Frontal cortex (tissue), 4 donors: ENCODE data around the gene CUX1. TPM values are rescaled to one million over a fixed set of nuclear protein-coding genes. Genes with fewer than 3 reads are reported as not detected.
A peak's percentile ranks its signal among the peaks of the same experiment; 100 is the strongest.

Source experiments
- DNase-seq, 2 donors: peaks; one replicate each; pipeline ENCODE4 v3.0.0; 2012; ENCODE audit warnings: low spot score in 2 of 2
- FAIRE-seq: peaks from 2 replicates; lab custom pipeline; 2012; peaks lifted over from hg19 to GRCh38; lab: Jason Lieb, UNC
- total RNA-seq: library from RNA; depleted of rRNA; stranded (reverse); fragments of >200 nt; gene quantifications from one replicate; pipeline ENCODE4 v1.2.3, GENCODE V29; 2014
- donor health status: control.
- donor health status: control.
- donor health status: control.

The CUX1 gene
- total RNA-seq, 1 donor from 2014 or later, result 23.6 TPM

DNA sequence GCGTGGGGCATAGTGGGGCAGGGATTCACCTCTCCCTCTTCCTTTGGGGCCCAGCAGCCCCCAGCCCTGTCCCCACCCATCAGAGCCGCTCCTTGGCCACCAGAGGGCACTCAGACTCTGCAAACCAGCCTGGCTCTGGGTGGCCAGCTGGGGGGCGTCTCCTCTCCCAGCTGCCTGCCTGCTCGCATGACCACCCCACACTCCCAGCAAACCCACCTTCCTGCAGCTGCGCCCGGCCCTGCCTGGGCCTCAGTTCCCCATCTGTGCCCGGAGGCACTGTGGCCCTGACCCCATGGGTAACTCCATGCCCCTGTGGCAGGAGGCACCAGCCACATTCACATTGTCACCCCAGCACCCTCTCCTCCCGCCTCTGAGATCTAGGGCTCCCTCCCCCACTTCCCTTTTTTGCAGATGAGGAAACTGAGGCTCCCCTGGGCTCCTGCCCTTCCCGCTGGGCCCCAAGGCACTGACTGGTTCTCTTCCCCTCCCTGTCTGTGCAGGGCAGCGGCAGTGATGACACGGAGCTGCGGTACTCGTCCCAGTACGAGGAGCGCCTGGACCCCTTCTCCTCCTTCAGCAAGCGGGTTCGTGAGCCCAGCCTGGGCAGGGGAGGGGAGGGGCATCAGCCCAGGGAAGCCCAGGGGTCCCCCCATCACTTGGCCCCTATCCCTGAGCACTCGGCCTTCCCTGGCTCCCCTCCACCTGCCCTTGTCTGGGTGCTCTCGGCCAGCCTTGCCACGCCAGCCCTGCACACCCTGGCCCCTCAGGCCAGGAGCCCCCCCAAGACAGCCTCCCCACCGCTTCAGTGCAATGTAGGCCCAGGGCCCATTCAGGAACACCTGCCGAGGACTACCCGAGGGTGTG lies 462.3 kb downstream of the CUX1 start:
- DNase-seq (peak; percentile 73 to 83), FAIRE-seq (no peak)

DNA sequence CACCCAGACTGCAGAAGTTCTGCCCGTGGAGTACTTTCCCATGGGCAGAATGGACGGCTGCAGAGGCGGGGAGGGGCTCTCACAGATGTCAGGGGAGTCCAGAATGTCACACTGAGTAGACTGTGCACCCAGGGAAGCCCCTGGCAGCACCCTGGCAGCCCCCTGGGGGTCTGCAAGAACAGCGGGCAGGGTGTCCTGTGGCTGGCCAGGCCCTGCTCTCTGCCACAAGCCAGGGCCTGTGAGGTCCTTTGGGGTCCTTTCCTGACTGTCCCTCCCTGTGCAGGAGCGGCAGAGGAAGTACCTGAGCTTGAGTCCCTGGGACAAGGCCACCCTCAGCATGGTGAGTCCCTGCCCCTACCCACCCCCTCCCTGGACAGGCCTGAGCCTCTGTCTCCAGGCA lies 463.1 kb downstream of the CUX1 start:
- DNase-seq, result no peak
- FAIRE-seq, result no peak

DNA sequence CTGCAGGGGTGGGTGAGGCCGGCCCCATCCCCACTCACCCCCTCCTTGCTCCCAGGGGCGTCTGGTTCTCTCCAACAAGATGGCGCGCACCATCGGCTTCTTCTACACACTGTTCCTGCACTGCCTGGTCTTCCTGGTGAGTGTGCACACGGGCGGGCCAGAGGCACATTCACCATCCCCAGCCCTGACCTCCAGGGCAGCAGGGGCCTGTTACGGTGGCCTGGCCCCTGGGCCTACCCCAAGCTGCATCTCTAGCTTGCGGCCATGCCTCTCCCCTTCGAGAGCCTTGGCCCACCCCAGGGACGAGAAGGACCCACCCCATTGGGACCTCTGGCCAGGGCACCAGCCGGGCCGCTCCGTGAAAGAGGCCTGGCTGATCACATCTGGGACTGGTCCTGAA lies 464.4 kb downstream of the CUX1 start:
- DNase-seq (no peak), FAIRE-seq (no peak)

DNA sequence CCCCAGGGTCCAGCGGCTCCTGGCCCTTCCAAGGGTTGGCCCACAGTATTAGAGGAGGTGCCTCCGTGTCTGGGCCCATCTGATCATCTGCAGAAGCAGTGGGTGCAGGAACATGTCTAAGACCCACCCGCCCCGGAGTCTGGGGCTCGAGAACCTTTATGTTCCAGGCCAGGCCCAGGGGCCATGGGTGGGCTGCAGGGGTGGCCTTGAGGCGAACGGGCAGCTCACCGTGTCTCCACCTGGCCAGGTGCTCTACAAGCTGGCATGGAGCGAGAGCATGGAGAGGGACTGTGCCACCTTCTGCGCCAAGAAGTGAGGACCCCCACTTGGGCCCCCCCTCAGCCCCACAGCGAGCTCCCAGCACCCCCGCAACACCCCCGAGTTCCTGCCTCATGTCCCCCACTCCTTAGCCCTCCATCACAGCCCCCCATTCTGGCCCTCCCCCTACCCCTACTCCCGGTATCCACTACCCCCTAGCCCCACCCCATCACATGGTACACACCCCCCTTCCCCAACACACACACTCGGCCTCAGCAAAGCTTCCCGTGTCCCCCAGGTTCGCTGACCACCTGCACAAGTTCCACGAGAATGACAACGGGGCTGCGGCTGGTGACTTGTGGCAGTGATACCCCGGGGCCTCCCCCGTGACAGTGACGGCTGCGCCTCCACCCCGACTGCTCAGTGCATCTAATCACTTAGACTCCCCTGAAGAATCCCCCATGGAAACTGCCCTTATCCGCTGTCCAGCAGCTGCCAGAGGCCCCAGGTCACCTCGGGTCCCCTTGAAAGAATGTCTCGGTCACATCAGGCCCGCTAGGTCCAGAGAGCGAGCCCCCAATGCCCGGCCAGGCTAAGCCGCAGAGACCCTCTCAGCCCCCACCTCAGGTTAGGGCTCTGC lies 465.3 kb downstream of the CUX1 start:
- FAIRE-seq (no peak), DNase-seq (no peak)

DNA sequence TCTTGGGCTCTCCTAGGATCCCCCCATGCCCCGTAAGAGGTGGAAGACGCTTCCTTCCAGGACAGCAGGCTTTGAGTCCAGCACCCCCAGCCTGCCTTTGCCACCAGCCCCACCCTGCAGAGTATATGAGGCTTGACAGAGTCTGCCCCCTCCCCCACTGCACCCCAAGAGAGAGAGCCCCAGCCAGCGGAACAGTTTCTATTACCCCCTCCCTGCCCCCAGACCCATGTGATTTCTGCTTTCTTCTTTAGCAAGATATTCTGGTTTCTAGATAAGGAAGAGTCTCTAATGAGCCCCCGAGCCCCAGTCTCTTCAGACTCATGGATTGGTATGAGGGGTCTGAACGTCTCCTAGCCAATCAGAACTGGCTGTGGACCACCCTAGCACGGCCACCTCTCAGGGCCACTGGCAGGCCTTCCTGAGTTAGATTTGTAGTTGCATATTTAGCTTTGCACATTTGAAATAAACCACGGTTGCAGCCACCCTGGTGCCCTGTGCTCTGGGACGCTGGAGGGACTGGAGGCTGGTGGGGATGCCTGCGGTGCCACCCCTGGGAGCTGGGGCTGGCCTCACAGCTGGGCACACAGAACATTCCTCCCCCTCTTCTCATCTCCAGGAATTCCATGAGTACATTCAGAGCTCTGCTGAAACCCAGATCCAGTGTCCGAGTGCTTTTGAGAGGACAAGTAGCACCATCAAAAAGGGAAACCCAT lies 466.2 kb downstream of the CUX1 start:
- DNase-seq (no peak), FAIRE-seq (no peak)

DNA sequence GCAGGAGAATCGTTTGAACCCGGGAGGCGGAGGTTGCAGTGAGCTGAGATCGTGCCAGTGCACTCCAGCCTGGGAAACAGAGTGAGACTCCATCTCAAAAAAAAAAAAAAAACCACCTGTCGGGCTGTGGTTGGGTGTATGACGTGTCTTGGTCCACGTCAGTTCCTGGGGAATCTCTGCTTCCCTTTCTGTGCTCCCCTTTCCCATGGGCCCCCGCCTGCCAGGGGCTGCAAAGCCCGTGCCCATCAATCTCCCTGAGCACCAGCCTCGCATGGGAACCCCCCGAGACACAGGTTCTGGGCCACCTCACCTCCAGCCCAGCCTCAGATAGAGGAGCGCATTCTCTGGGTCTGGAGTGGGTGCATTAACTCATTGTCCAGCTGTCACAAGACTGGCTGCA lies 467.0 kb downstream of the CUX1 start:
- FAIRE-seq, result no peak
- no peak for DNase-seq

DNA sequence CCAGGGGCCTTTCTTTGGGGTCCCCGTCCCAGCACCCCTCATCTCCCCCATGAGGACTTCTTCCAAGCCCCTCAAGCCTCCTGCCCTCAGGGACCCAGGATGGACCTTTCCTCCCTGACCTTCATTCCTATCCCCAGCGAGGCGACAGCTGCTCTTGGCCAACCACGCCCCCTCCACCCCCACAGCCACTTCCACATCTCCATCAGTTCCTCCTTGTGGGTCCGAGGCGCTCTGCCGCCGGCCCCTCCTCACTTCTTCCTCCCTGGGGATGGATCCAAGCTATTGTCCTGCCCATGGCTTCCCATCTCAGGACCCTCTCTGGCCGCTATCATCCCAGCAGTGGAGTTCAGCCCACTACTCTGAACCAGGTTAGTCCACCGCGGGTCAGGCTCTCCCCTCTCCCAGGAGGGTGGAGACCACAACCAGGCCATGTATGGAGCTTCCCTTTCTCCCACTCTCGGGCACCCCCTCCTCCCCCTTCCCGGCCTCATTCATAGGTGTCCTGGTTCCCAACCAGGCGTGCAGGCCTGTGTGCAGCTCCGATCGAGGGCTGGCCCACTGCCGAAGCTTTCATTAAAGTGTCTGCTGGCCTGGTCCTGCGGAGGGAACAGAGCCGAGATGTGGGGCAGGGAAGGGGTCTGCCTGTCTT lies 467.6 kb downstream of the CUX1 start:
- FAIRE-seq (no peak), DNase-seq (no peak)

DNA sequence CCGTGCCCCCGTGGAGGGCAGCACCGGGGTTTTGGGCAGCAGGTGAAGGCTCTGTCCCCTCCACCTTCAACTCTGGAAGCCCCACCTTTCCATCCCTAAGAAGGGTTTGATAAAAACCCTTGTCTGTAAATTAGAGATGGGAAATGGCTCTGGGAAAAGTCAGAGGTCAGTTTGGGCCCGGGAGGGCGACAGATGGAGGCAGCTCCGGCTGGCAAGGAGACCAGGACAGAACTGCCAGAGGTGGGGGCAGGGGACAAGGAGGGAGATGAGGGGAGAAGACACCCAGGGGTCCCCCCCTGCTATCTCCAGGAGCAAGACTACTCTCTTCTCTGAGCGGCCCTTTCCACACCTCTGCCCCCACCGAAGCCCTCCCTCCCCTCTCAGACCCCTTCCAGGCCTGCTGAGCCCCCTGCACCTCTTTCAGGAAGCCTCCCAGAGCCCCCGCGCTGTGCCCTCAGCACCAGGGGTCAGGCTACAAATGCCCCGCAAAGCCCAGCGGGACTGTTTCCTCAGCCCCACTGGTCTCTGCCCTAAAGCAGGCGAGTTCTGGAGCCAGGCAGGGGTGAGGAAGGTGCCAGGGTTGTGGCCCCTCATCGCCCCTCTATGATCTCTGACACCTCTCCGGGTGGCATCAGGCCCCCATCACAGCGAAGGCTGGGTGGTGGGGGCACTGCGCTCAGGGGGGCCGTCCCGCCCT lies 468.3 kb downstream of the CUX1 start:
- FAIRE-seq (no peak), DNase-seq (no peak)

DNA sequence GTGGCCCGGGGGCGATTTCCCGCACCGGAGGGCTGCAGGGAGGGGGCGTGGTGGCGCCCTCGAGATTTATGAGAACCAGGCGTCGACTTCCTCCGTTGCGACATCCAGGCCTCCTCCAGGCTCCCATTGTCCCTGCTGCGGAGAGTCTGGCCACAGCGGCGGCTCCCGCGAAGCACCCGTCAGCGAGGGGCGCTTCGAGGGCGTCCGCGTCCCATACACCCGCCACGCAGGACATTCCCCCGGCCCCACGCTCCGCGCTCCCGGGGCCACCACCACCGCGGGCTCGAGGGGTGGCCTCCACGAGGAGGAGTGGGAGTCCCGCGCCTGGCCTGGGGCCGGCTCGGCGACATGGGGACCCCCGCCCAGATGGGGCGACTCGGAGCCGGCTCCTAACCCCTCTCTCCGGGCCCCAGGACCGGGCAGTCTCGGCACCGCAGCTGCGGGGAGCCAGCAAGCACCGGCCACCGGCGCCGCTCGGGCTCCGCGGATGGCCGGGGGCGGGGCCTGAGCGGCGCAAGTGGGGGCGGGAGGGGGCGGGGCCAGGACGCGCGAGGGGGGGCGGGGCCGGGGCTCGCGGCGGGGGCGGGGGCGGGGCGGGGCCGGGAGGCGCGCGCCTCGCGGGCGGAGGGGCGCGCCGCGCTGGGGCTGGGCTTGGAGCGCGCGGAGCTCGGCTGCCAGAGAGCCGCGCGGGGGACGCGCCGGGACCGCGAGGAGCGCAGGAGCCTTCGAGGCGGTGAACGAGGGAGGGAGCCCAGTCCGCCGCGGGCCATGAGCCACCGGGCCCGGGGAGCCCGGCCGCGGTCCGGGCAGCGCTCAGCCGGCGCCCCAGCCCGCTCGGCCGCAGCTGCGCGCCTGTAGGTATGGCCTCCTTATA lies 469.0 kb downstream of the CUX1 start, which contains the start of gene SH2B2:
Gene SH2B2 (plus strand): TSS at position 632 of the 874 bp plus-strand sequence. CDS start 13,683 bp downstream, outside the sequence.
- DNase-seq, result peak; percentile 90 to 92
- FAIRE-seq, result no peak

DNA sequence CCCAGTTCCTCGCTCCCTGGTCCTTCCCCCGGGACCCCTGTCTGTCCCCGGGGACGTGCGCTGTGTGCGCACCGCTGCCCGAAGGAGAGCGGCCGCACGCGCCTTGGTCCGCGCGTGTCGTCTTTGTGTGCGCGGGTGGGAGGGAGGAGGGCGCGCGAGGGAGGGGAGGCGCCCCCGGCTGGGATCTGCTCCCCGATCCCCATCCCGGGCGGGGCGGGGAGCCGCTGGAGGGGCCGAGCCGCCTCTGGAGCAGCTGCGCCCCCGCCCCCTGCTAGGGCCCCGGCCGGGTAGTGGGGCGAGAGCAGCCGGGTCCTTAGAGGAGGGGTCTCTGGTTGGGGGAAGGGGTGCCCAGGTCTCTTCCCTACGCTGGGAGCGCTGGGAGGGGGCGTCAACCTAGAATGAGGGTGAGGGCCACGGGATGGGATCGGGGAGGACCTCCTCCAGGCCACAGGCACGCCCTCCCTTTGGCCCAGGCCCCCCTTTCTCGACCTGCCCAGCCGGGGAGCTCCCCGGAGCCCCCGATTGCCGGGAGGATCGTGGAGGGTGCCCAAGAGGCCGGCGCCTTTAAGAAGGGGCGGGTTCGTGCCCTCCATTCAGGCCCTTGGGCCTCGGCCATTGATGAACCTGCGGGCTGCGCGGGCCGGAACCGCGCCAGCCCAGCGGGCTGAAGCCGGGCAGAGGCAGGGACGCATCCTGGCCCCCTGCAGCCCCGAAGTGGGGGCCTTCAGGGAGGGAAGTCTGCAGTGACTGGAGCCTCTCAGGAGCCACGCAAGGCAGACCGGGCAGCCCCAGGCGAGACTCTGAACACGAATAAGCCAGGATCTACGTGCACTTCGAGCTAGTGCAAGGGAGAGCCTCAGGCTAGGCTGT lies 469.9 kb downstream of the CUX1 start:
- peak in 1 of 2 donors; percentile 60 for DNase-seq
- FAIRE-seq, result no peak

DNA sequence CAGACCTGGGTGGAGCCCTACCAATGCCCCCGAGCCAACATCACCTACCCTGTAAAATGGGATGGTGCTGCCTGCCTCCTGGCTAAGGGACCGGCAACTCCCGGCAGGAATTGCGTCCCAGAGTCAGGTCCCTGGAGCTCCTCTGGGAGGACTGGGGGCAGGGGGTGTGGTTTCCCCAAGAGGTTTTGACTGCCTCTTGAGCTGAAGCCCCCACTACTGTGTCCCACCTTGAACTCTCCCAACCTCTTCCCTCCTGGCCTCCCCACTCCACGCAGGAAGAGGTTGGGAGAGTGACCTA lies 470.5 kb downstream of the CUX1 start:
- FAIRE-seq, result no peak
- DNase-seq, result no peak

DNA sequence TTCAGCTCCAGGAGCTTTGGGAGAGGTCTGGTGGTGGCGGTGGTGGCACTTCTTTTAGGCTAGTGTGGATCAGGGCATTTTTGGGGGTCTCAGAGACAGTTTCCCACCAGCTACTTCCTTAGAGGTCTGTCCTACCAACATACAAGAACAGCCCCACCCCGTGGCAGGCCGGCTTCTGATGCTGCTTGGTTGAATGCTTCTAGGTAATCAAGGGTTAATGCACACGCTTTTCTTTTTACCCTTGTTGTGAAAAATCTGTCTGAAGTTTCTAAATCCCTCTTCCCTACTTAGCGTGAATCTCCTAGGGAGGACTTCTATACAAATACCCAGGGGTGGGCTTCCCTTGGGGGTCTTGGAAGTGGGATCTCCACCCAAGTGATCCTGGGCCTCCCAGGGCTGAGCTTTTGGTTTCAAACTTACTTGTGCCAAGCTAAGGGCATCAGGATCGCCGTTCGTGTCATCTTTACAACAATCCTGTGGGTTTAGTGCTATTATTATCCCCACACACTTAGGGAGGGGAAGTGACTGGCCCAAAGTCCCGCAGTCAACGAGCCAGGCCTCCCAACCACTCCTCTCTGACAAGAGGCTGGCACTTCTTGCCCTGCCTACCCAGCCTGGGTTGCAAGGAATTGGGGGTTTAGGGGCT lies 471.0 kb downstream of the CUX1 start:
- FAIRE-seq (no peak), DNase-seq (no peak)

DNA sequence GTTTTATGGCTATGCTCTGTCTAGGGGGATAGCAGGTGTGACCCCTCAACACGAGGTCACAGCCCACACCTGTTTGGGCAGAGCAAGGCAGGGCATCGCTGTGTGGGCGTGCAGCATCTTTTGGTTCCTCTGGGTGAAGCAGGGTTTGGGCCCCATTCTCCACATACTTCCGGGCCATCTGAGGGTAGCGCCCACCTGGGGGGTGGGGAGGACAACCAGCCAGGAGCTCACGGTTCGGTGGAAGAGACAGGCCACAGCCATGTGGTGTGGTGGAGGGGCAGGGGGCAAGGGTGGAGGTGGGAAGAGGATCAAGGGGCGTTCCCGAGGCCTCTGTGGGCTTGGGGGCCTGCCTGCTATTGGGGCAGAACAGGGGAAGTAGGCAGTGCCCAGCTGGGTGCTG lies 471.6 kb downstream of the CUX1 start:
- FAIRE-seq, result no peak
- no peak for DNase-seq

DNA sequence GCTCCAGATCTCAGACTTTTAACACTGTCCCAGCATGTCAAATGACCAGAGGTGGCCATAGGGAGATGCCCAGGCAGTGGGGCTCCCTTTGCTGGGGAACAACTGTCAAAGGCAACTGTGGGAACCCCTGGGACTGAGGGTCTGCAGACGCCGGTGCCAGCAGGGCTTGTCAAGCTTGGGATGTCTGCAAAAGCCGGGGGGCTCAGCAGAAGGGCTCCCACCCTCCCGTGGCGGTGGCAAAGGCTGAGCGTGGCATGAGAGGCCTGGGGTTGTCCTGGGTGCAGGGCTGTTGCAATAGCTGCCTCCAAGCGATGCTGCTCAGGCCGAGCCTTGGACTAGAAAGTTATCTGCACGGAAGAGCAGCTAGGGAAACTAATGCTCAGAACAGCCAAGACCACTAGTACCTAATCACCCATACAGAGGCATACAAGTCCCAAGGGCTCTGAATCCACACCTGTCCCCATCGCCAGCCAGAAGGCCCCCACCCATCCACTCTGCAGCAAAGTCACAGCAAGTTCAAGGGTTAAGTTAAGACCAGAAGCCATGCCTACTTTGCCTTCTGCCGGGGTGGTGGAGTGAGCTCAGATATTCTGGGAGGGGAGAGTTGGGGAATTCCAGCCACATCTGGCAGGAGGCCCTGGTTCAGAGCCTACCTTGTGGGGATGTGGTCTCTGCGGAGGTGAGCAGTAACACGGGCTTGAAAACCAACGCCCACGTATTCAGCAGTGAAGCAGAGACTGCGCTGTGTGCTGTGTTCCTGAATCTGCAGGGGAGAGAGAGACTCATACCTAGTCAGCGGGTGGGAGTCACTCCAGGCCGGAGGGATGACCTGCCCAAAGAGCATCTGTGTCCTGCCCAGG lies 473.9 kb downstream of the CUX1 start:
- FAIRE-seq (no peak), DNase-seq (no peak)

DNA sequence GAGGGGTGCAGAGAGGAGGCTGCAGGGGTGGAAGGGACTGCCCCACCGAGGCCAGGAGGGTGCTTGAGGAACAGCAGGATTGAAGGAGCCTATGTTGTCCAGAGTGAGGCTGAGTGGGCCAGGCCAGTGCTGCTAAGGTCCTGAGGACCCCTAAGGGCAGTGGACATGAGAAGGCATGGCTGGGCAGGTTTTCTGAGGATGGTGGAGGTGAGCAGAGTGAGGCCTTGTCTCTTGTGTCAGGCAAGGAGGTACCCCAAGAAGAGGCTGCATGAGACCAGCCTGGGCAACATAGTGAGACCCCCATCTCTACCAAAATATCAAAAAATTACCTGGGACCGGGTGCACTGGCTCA lies 474.5 kb downstream of the CUX1 start:
- no peak for FAIRE-seq
- no peak for DNase-seq
